ENCODE measurements around the gene KIF16B.

Gene KIF16B

DNA sequence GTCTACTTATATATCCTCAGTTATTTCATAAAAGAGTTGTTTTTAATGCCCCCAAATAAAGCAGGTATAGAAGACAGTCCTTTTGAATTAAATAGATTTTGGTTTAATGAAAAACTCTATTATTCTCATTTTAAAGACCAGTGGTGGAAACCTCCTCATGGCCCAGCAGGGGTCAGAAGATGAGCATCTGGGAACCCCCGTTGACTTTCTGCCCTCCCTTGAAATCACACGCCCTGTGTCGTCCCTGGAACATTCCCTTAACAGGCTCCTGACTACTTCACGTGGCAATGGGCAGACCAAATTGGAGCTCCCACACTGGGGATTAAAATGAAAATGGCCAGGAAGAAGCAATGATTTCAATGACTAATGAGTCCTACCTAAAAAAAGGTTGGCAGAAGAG is 220.9 kb downstream of the KIF16B start:
- DNase-seq (ENCODE audit: low spot score): no peak

DNA sequence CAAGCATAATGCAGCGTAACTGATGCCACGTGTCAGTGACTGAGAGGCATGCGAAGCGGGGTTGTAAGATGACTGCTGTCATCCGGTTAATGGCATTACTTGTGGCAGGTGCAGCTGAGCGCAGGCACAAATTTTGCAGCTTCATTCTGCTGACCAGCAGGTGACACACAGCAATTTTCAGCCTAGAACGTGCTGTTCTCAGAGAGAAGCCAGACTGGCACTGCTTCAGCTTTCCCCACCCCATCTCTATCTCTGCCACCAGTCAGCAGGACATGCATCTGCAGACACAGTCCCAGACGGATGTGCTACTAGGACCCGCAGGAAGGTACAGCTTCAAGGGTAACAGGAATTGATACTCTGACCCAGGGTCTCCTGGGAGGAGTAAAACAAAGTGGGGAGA is 221.8 kb downstream of the KIF16B start:
- no peak for DNase-seq (ENCODE audit: low spot score)

DNA sequence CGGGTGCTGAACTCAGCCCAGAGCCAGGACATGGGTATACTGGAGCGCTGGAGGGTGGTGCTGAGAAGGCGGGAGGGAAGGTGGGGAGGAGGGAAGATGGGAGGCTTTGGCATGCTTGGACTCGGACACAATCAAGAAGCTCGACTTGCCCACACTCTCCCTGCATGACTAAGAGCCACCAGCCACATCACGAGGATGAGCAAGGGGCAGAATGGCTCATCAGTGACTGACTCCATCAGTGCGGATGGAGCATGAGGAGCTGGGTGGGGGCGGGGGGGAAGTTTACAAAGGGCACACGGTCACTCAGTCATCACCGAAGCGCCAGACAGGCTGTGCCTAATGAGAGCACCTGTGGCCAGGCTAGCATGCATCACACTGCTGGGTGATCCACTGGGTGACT is 222.8 kb downstream of the KIF16B start:
- DNase-seq (ENCODE audit: low spot score): no peak

DNA sequence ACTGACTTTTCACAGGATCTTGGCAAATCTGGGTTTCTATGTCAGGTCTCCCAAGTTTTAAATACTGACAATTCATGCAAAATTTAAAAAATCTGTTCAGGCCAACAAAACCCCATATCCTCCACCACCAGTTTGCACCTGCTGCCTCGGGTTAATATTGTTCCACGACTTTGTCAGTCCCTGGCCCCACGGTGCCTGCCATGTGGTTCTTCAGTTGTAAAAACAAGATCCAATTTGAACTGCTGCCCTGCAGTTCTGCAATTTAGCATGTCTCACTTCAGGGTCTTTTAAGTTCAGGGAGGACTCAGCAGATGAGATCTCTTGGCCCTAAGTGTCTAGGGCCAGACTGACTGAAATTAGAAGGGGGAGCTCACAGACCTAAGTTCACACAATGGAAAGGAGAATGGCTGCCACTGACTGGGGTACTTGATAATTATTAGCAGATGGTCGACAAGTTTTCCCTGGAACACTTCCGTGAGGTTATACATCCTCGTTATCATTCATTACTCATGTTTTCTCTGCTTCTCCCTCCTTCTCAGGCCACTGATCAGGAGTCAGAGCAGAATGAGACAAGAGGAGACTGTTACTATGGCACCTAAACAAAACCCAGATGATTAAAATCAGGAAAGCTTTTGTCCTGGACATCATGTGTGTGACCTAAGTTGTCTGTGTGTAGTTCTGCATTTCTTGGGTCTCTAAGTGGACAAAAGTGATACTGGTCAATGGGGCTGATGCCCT is 223.6 kb downstream of the KIF16B start:
- no peak for DNase-seq (ENCODE audit: low spot score)

DNA sequence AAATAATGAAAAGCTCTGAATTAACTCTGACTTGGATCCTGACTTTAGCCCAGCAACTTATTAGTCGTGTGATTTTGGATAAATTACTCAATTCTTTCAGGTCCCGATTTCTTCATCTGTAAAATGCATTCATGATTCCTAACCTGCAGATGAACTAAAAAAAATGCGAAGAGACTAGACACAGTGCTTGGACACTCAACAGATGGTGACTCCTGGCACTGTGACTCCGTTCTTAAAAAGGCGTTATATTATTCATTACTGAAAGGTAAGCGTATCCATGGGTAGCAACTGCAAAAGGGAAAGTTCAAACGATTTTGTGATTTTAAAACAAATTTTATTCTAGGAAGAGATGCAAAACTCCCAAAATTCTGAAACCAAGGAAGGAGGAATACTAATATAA is 226.3 kb downstream of the KIF16B start:
- DNase-seq (ENCODE audit: low spot score): no peak

DNA sequence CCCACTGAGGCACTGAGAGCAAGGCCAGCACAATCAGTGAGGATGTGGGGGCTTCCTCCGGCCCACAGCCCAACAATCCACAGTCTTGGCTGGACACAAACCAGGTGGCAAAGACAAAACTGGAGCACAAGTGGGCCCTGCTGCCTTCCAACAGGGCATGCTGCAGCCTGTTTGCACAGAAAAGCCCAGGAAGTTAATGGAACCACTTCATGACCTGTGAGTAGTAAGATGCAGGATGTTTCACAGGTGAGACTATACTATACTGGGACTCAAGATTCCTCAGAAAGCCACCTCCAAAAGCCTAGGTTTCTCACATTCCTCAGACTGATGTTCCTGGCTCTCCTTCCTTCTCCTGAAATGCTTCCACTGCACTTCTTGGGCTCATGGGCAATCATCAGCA is 235.5 kb downstream of the KIF16B start:
- no peak for DNase-seq (ENCODE audit: low spot score)

DNA sequence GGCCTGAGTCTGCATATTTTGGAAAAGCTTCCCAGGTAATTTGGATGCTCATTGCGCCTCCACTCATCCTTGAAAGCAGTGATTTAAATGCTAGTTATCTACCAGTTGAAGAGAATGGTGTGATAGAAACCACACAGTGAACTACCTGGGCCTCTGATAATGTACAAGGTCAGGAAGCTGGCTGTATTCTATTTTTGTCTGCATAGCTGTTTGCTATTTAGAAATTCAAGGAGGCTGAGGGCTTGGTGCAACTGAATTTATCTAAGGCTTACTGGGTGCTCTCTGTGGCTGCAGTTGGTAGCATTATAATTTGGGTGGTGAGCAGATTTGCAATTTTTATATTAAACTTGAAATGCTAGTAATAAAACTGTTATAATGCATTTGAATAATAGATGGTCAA is 245.6 kb downstream of the KIF16B start:
- no peak for DNase-seq (ENCODE audit: low spot score)

DNA sequence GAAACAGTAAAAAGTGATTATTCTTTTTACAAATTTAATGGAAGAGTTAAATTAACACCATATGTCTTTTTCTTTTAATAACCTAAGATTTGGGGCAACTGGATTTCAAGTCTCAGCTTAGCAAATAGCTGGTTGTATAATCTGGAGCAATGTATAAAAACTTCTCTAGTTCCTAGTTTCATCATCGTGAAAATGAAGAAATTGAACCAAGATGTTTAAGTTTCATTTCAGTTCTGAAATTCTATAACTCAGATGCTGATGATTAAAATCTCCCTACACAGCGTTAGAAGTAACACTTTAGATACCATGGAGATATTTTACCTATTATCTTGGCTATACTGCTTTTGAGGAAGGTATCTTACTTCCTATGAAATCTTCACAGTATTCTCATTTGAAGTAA is 252.0 kb downstream of the KIF16B start:
- DNase-seq (ENCODE audit: low spot score): no peak

DNA sequence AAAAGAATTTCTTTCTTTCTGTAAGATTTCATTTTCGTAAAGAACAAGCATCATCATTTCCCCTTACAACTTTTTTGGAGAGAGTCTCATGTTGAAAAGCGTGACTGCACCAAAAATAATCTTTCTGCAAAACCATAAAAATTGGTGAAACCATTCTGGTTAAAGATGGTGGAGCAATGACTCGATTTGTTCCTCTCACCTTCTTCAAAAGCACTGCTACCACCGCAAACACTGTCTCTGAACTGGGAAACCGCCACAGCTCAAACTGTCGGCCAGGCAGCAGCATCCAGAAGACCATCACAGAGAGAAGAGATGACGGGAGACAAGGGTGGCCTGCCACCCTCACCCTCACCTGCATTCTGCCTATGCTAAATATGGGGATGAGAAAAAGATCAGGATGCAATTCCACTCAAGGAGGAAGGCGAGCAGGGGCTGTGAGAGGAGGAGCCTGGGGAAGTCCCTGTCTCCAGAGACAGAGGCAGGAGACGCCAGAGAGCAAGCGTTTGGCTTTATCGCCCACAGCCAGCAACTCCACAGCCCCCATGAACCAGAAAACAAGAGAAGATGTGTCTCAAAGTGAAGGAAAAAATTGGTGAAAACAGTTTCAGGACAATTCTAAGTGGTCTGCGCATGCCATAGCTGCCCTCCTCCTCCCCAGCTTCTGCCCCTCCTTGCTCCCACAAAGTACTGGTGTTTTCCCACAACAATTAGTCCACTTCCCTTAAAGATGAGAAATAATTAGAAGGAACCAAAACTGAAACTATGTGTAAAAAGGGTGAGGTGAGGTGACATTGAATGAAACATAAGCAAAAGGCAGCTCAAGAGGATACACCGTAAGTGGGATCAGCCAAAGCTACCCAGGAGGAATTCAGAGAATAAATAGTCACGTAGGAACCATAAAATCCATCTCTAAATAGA is 255.5 kb downstream of the KIF16B start:
- DNase-seq (ENCODE audit: low spot score): no peak

DNA sequence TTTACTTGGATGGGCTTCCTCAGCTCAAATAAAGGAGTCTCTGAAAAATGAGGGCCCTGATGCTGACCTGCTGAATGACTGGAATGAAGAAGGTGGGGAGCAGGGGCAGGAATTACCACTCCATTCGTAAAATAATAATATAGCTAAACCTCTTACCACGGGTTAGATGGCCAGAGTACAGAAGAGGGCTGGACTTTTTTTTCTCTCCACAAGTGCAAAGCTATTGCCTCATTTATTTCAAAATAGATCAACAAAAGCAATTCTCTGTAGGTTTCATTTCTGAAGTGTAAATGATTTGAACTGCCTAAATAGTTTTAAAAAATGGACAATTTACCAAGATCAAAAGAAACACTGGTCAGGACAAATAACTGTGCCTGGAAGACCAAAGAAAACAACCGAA is 256.7 kb downstream of the KIF16B start:
- no peak for DNase-seq (ENCODE audit: low spot score)

DNA sequence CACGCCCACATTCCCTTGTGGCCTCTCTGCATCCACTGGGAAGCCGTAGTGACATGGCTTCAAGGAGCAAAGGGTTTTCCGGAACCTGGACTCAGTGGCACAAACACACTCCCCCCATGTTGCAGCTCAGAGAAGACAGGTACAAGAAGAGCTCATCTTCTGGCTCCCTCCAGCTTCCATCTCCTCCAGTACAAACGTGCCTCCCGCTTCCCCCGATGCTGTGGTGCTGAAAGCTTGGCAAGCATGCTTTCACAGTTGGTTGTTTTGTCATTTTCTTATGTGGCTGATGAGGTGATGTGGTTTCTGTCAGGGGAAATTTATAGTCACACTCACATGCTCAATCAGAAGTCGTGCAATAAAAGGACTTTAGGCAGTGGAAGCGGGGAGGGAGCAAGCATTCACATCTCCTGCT is 258.5 kb downstream of the KIF16B start:
- DNase-seq (ENCODE audit: low spot score): no peak

DNA sequence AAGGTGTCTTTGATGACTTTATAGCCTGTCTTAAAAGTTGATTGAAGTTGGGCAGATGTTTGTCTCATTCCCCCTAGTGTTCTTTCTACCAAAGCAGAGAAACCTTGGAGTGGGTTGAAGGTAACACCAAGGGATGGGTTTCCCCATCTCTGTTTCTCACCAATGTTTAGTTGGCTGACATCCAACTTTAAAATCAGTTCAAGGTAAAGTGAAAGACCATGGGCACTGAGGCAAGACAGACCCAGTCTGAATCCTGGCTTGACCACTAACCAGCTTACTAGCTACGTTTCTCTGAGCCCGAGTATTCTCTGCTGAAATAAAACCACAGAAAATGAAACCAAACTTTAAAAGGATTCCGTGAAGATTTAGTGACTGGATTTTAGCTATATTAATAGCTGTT is 258.9 kb downstream of the KIF16B start:
- DNase-seq (ENCODE audit: low spot score): no peak

DNA sequence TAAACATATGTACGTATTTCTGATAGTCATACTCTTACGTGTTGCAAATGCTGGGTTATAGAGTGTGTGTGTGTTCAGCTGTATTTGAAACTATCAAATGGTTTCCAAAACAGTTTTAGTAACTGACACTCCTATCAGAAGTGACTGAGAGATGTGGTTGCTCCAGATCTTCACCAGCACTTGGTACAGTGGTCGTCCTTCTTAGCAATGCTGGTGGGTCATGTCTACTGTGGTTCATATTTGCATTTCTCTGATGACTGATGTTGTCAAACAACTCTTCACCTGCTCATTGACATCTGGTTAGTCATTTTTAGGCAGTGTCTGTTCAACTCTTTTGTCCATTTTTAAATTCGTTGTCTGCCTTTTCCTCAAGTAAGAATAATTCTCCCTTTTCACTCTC is 259.3 kb downstream of the KIF16B start:
- no peak for DNase-seq (ENCODE audit: low spot score)

DNA sequence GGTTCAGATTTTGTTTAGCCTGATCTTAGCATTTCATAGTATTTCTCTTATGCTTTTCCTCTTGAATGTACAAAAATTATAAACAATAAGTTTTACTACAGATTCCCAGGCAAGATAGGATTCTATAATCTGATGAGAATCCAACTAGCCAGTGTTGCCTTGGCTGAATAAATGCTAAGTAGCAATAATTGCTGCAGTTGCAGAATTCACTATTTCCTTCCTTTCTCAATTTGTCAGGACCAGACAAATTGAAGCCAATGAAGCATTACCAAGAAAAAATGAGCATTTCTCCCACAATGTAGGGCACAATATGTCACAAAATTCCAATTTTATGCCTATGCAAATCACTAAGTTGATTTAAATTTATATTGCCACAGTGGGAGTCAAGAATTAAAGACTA is 260.2 kb downstream of the KIF16B start:
- no peak for DNase-seq (ENCODE audit: low spot score)

DNA sequence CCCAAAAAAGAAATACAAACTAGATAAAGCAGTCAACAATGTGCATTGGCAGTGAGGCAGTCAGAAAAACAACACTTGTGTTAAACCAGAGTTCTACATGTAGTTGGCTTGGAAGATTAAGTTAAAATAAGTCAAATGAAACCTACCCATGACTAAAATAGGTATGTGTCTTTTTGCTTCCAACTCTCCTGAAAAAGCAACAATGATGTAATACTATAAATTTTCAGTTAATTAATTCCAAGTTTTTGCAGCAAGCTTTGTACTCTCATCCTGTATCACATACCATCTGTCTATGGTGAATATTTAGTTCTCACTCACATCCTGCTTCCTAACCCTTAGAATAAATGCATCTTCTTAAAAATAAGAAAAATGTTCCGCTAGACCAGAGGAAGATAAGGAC is 261.5 kb downstream of the KIF16B start:
- no peak for DNase-seq (ENCODE audit: low spot score)

DNA sequence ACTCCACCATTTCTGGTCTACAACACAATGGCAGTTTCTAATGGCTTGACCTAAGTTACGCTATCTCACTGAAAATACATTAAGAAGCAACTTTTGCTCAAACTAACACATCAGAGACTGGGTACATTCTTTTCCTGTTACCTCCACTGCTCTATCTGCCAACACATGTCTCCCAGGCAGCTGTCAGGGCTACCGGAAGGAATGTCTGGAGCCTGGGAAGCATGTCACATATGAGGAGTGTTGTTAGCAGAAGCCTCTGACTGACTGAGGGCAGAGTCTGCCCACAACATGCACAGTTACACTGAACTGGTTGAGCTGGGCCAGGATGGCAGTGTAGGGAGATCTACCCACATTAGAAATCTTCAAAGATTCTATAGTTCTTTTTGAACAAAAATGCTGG is 264.5 kb downstream of the KIF16B start:
- no peak for DNase-seq (ENCODE audit: low spot score)

DNA sequence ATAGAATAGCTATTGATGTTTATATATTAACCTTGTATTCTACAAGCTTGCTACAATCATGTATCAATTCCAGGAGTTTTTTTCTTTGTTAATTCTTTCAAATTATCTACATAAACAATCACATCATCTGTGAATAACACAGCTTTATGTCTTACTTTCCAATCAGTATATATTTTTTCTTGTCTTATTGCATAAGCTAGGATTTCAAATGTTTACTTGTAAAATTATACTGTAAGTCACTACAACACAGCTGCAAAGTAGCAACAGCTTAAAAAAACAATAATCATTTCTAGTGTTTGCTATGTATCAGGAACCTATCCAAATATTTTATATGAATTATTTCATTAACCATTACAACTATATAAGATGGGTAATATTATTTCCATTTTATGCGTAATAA is 270.4 kb downstream of the KIF16B start:
- DNase-seq (ENCODE audit: low spot score): no peak

DNA sequence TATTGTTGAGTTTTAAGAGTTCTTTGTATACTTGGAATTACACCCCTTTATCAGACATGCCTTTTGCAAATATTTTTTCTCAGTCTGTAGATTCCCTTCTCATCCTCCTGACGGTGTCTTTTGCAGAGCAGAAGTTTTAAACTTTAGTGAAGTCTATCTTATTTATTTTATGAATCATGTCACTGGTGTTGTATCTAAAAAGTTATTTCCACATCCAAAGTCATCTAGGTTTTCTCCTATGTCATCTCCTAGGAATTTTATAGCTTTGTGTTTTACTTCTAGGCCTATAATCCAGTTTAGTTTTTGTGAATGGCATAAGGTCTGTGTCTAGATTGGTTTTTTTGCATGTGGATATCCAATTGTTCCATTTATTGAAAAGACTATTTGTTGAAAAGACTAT is 271.3 kb downstream of the KIF16B start:
- no peak for DNase-seq (ENCODE audit: low spot score)

DNA sequence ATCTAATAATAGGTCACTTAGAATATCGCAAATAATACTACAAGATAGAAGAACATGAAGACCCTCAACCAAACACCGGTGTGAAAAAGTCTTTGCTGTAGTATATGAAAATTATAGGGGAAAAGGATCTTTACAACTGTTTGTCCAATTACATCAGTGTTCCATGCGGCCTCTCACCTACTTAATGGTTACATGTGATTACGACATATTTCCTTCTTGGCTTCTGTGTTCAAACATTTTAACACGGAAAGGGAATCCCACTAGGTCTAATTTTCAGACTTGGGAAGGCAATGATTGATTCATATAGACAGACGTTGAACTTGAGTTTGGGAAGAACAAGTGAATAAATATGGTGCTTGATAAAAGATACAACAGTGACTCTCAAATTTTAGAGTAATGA is 273.4 kb downstream of the KIF16B start:
- DNase-seq (ENCODE audit: low spot score): no peak

DNA sequence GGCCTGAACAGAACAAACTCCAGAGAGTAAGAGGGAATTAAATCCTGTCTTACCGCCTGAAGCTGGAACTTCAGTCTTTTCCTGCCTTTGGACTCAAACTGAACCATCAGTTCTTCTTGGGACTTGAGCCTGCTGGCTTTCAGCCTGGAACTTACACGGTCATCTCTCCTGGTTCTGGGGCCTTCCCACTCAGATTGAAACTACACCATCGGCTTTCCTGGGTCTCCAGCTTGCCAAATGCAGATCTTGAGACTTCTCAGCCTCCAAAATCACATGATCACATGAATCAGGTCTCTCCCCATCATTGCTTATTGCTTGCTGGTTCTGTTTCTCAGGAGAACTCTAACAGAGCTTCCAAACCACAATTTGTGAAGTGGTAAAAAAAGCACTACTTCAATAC is 276.3 kb downstream of the KIF16B start:
- no peak for DNase-seq (ENCODE audit: low spot score)

DNA sequence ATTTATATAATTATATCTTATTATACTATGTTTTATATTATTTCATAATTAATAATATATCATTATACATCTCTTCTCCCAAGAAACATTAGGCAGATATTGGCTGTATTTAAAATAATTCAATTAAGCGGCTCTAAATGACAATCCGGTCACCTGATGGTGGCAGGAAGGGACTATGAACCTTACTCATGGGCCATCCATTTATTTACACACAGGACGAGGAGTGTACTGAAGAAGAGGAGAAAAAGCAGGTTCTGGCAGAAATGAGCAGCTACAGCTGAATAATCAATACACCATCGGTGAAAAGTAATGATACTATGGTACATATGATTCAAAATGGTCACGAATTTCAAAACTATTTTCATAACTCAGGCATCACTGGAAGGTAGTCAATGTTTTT is 277.7 kb downstream of the KIF16B start:
- no peak for DNase-seq (ENCODE audit: low spot score)

DNA sequence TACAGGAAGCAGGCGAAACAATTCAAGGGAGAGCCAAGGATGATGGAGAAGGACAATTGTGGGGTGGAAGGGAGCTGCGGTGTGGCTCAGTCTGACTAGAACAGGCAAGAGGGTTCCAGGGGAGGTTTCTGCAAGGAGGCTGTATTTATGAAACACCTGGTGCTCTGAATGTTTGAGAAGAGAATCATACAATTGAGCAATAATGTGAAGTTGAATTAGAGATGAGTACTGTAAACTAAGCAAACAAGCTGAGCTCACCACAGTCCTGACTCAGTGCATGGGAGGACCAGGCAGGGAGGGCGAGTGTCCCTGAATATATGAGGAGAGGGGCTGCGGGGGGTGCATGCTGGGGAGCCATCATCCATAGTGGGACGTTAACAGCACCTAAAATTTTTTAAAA is 279.7 kb downstream of the KIF16B start:
- DNase-seq (ENCODE audit: low spot score): no peak

DNA sequence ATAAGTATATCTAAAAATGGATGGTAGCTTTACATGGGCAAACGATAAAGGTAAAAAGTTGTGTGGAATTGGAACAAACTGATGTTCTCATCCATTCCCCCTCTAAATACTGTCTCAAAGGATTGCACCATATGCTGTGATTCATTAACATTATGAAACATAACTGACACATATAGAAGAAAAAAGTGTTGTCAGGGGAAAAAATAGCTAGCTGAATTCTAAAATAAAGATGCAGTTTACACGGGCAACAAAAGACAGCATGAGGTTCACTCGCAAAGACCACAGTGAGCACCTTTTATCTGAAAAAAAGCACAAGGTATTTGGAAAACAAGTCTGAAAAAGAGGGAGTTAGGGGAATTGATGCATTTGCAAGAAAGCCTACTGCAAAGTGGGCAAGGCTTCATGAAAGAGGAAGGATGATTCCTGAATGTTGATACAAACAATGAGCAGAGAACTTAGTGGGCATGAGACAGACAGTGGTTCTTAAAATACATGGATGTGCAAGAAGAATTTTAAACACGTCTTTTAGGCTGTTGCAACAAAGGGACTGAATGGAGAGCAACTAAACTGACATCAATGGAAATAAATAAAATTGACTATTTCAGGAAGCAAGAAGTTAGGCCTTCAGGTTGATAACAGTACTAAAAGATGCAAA is 280.9 kb downstream of the KIF16B start:
- no peak for DNase-seq (ENCODE audit: low spot score)

Measured in iPS-NIHi11 (cell line).